ES-I3 (cell line): ENCODE data around the gene AGTRAP.

Experiments used
- H3K36me3 ChIP-seq: 2 replicates; pipeline ENCODE4 v1.6.1; 2013; ENCODE audit warnings: mild to moderate bottlenecking, low read length, control low read depth, moderate library complexity; ENCODE audit not compliant: insufficient read depth
- H3K4me1 ChIP-seq: 2 replicates; pipeline ENCODE4 v1.6.1; 2013; ENCODE audit warnings: mild to moderate bottlenecking, control low read depth, low read length; ENCODE audit not compliant: insufficient read depth
- H3K9ac ChIP-seq: 2 replicates; pipeline ENCODE4 v1.6.1; 2013; ENCODE audit warnings: low read depth, mild to moderate bottlenecking, low read length, moderate library complexity
- H3K9me3 ChIP-seq: 2 replicates; pipeline ENCODE4 v1.6.1; 2013; ENCODE audit warnings: mild to moderate bottlenecking, low read length, moderate library complexity; ENCODE audit not compliant: control insufficient read depth, insufficient read depth

Gene AGTRAP

GRCh38 chr1:11701981-11702803 is 33.7 kb upstream of the AGTRAP start:
- no peaks in the 10 kb centered on the region for H3K36me3 ChIP-seq
- H3K9me3 ChIP-seq = no peaks in the 10 kb centered on the region
- peaks cover 45% of the 10 kb centered on the region for H3K4me1 ChIP-seq
- H3K9ac ChIP-seq = no peak overlapping the region

DNA sequence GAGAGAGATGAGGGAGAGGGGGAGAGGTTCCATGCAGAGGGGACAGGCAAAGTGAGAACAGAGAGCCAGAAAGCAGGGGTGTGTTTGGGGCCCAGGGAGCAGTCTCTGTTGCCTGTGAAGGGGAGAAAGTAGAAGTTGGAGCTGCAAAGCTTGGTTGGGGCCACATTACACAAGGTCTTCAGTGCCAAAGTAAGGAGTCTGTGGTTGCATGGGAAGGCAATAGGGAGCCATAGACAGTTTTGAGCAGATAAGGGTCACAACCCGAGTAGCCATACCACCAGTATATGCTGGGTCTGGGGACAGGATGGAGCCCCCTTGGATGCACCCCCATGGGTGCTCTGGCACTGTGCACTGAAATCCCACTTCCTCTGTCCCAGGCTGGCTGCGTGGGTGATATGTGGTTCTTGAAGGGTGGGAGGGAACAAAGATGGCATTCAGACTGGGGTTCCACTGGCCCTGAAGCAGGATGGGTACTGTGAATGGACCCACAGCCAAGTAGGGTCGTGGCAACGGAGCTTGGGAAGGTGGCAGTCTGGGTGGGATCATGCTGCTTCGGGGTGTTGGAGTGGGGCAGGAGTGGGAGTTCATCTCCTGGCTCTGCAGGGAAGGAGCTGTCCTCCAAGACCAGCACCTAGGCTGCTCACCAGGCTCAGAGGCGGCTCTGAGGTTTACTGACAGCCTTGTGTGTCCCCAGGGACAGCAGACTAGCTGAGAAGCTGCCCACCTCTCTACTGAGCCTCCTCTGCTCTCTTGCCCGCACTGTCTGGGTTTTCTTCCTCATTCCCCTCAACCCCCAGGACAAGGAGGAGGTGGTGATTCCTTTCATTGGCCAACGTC is 32.4 kb upstream of the AGTRAP start:
- Histone ChIP-seq H3K4me1 (peaks cover 53% of the 10 kb centered on the region), H3K9me3 (no peaks in the 10 kb centered on the region), H3K9ac (no peak overlapping the region), H3K36me3 (no peaks in the 10 kb centered on the region)

- H3K4me1 ChIP-seq = peaks cover 53% of the 10 kb centered on the region
- no peaks in the 10 kb centered on the region for H3K36me3 ChIP-seq
- H3K9me3 ChIP-seq = no peaks in the 10 kb centered on the region
- no peak overlapping the region for H3K9ac ChIP-seq
Observed at GRCh38 chr1:11704194-11704529, 31.8 kb upstream of the AGTRAP start.

- H3K9ac ChIP-seq = no peak overlapping the region
- H3K36me3 ChIP-seq = no peaks in the 10 kb centered on the region
- H3K4me1 ChIP-seq = peaks cover 53% of the 10 kb centered on the region
- H3K9me3 ChIP-seq = no peaks in the 10 kb centered on the region
Observed at GRCh38 chr1:11704691-11705475, 31.1 kb upstream of the AGTRAP start.

GRCh38 chr1:11705596-11705995 is 30.3 kb upstream of the AGTRAP start:
- Histone ChIP-seq H3K9ac (no peak overlapping the region), H3K36me3 (no peaks in the 10 kb centered on the region), H3K9me3 (no peaks in the 10 kb centered on the region), H3K4me1 (peaks cover 48% of the 10 kb centered on the region)

- Histone ChIP-seq H3K9me3 (no peaks in the 10 kb centered on the region), H3K36me3 (no peaks in the 10 kb centered on the region), H3K4me1 (peaks cover 41% of the 10 kb centered on the region), H3K9ac (no peak overlapping the region)
Observed at GRCh38 chr1:11706292-11706691, 29.6 kb upstream of the AGTRAP start.

DNA sequence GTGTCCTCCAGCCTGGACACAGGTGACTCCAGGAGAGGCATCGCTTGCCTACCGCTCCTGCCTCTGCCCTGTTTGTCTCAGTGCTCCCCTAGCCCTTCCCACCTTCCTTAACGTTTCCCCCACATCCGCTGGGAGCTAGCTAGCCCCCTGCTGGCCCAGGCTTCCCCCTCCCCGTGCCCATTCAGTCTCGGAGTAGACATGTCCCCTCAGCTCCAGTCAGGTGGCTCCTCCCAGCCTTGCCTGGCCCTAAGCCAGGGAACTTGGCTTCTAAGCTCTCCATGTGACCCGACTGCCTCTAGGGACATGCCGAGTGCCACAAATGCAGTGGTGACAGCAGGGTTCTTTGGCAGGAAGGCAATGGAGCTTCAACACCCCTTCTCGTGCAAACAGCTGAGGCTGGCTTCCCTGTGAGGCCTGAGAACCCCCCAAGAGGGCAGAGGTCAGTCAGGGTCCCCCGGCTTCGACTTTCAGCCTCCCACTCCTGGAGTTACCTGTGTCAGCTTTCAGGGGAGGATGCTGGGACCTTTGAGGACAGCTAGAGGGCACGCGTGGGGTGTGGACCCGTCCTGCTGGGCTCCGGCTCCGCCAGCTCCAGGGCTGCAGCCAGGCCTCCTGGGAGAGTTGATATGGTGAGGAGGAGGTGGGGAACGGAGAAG is 28.2 kb upstream of the AGTRAP start:
- Histone ChIP-seq H3K9ac (no peak overlapping the region), H3K4me1 (peaks cover 33% of the 10 kb centered on the region), H3K36me3 (no peaks in the 10 kb centered on the region), H3K9me3 (no peaks in the 10 kb centered on the region)

DNA sequence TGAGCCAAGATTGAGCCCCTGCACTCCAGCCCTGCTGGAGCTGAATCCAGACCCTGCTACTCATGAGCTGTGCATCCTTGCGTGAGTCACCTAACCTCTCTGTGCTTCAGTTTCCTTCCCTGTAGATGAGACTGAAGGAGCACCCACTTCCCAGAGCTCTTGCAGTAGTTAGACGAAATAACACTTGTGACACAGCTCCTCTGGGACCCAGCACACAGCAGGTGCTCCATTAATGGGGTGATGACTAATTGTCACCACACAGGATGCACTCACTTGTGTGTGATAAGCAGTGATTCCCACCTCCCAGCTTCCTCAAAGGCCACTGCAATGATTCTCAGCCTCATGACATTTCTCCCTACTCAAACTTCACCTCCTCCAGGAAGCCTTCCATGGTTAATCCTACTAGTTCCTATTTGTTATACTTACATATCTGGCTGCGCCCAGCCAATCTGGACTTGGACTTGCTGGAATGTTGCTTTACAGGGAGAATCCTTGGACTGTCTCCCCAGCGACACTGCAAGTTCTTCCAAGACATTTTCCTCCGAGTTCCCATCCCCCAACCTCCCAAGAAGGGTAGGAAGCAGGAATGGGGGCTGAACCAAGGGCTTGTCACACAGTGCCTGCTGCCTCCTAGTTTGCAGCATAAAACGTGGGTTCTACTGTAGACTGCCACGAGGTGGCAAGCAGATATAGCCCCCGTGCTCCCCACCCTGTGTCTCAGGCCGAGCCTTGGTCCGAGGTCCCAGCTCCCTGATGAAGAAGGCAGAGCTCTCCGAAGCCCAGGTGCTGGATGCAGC is 27.2 kb upstream of the AGTRAP start:
- no peaks in the 10 kb centered on the region for H3K36me3 ChIP-seq
- no peak overlapping the region for H3K9ac ChIP-seq
- H3K4me1 ChIP-seq = peaks cover 30% of the 10 kb centered on the region
- no peaks in the 10 kb centered on the region for H3K9me3 ChIP-seq

- Histone ChIP-seq H3K36me3 (no peaks in the 10 kb centered on the region), H3K9me3 (no peaks in the 10 kb centered on the region), H3K4me1 (peaks cover 9% of the 10 kb centered on the region), H3K9ac (no peak overlapping the region)
Observed at GRCh38 chr1:11711490-11711889, 24.4 kb upstream of the AGTRAP start.

- Histone ChIP-seq H3K36me3 (no peaks in the 10 kb centered on the region), H3K9me3 (no peaks in the 10 kb centered on the region), H3K4me1 (peaks cover 7% of the 10 kb centered on the region), H3K9ac (no peak overlapping the region)
Observed at GRCh38 chr1:11712285-11712684, 23.7 kb upstream of the AGTRAP start.

DNA sequence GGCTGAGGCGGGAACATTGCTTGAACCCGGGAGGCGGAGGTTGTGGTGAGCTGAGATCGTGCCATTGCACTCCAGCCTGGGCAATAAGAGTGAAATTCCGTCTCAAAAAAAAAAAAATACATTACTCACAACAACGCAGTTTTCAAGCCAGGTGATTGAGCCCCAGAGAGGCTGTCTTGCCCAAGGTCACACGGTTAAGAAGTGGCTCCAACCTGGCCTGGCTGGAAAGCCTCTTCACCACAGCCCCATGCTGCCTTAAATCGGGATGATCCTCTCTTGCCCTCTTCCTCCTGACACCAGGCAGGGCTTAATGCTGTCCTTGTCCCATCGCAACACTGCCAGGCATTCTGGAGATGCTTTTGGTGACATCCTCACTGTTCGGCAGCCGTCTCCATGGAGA is 22.8 kb upstream of the AGTRAP start:
- Histone ChIP-seq H3K36me3 (no peaks in the 10 kb centered on the region), H3K9ac (no peak overlapping the region), H3K4me1 (no peaks in the 10 kb centered on the region)

GRCh38 chr1:11714831-11715575 is 20.9 kb upstream of the AGTRAP start:
- H3K36me3 ChIP-seq = no peaks in the 10 kb centered on the region
- peaks cover 3% of the 10 kb centered on the region; the same call in 1 of the 2 replicates for H3K4me1 ChIP-seq
- no peak overlapping the region for H3K9ac ChIP-seq
- H3K9me3 ChIP-seq = no peaks in the 10 kb centered on the region

More for the DNA sequence above, 22.8 kb upstream of the AGTRAP start:
- no peaks in the 10 kb centered on the region for H3K9me3 ChIP-seq
